ENCODE results near the gene MYO5C. TPM values are rescaled to one million over a fixed set of nuclear protein-coding genes. Genes with fewer than 3 reads are reported as not detected.

MYO5C gene
- total RNA-seq, 2 donors from 2014 or later = 19.1 to 26.7 TPM

DNA sequence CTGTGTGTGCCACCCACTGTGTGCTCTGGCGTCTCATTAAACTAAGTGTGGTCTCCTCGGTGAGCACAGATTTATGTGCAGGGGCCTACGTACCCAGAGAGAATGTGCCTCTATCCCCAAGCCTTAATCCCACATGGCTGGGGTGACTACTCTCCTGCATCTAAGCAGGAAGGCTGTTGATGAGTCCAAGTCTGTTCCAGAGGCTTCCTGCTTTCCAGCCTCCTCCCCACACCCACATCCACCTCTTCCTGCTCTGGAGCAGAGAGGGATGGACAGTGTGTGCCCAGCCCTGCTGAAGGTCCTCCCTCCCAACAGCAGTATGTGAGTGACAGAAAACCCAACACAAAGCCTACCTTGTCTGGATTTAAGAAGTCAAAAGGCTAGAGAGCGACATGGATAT is 144.3 kb downstream of the MYO5C start:
- peaks cover 8% of the 10 kb centered on the region for H3K4me1 ChIP-seq (ENCODE audit: control insufficient read depth, insufficient read depth, low read length)
- no peak overlapping the region for H3K27ac ChIP-seq (ENCODE audit: low read depth, low read length)
- Mint-ChIP-seq H3K4me1 (peaks cover 17% of the 10 kb centered on the region), H3K27me3 (ENCODE audit: insufficient read depth) (no peaks in the 10 kb centered on the region), H3K4me3 (no peak overlapping the region), H3K36me3 (ENCODE audit: low read depth) (peaks cover 14% of the 10 kb centered on the region), H3K27ac (no peak overlapping the region), H3K9me3 (peaks cover 1% of the 10 kb centered on the region)
- peaks cover 3% of the 10 kb centered on the region for H3K36me3 ChIP-seq (ENCODE audit: control insufficient read depth, insufficient read depth, low read length)
- no peak for DNase-seq
- no peaks in the 10 kb centered on the region for H3K27me3 ChIP-seq (ENCODE audit: control insufficient read depth, insufficient read depth, low read length, poor library complexity, severe bottlenecking)
- TF ChIP-seq, protein P1, sequence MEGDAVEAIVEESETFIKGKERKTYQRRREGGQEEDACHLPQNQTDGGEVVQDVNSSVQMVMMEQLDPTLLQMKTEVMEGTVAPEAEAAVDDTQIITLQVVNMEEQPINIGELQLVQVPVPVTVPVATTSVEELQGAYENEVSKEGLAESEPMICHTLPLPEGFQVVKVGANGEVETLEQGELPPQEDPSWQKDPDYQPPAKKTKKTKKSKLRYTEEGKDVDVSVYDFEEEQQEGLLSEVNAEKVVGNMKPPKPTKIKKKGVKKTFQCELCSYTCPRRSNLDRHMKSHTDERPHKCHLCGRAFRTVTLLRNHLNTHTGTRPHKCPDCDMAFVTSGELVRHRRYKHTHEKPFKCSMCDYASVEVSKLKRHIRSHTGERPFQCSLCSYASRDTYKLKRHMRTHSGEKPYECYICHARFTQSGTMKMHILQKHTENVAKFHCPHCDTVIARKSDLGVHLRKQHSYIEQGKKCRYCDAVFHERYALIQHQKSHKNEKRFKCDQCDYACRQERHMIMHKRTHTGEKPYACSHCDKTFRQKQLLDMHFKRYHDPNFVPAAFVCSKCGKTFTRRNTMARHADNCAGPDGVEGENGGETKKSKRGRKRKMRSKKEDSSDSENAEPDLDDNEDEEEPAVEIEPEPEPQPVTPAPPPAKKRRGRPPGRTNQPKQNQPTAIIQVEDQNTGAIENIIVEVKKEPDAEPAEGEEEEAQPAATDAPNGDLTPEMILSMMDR (conservative IDR thresholded peaks at IDR 0.05) = no peak
- 92 to 94% methylated on average over 4 of the region's 4 CpGs for WGBS, 2 experiments (ENCODE audit: insufficient coverage in 1 of 2, insufficient read length in 1 of 2)
- no peak overlapping the region for H3K4me3 ChIP-seq (ENCODE audit: low read length)
- peaks cover 2% of the 10 kb centered on the region for H3K9me3 ChIP-seq (ENCODE audit: control insufficient read depth, low read length)
- H3K9ac ChIP-seq (ENCODE audit: extremely low read depth, low read length, poor library complexity, severe bottlenecking) = no peak overlapping the region

DNA sequence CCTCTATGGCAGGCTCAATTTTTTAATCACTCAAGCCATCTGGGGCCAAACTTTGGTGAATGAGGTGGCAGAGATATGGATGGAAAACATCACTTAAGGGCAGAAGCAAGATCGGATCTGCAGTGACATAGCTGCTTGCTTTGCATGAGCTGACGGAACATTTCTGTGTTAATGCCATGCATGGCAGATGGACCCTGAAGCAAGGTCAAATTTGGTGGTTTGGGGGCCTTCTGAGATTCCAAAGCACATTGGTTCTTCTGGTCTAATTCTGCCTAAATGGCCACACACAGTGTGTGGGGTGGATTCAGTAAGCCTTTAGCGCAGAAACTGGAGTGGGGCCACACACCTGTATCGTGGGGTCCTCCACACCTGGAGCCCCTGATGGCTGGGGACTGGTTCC is 144.7 kb downstream of the MYO5C start:
- WGBS, 2 experiments (ENCODE audit: insufficient coverage in 1 of 2, insufficient read length in 1 of 2) = 90 to 92% methylated on average over 2 to 4 of the region's 4 CpGs
- no peaks in the 10 kb centered on the region for H3K27me3 Mint-ChIP-seq (ENCODE audit: insufficient read depth)
- H3K9me3 Mint-ChIP-seq = peaks cover 5% of the 10 kb centered on the region

DNA sequence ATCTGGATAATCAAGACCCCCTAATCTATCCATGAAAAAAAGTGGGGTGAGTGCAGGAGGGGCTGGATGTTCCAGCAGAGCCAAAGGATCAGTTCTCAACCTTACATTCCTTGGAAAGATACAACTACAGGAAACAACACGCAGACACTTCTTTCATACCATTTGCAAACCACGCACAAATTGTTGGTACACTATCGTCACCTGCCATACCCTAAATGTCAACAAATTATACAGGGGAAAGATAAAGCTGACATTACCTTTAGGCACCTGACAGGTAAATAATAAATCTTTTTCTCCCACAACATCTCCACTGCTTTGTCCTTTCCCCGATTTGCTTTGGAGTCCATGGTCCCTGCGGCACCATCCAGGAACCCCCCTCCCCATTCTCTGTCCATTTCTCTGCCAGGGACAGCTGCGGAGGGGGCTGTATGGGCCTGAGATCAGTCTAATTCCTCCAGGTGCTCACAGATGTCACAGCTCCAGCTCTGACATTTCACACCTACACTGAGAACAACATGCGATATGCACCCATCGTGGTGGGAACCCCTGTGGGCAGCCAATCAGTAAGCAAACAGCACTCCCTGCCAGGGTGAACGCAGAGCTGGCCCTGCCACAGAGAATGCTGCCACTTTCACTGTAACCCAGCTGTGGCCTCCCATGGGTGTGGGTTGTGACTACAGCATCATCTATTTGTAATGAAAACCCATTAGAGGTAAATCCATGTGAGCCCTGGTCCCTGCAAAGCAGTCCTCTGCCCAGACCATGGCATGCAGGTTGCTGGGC is 145.4 kb downstream of the MYO5C start:
- peaks cover 3% of the 10 kb centered on the region for H3K36me3 ChIP-seq (ENCODE audit: control insufficient read depth, insufficient read depth, low read length)
- no peak overlapping the region for H3K27ac ChIP-seq (ENCODE audit: low read depth, low read length)
- H3K4me3 ChIP-seq (ENCODE audit: low read length) = no peak overlapping the region
- Mint-ChIP-seq H3K9me3 (peaks cover 8% of the 10 kb centered on the region), H3K4me1 (peaks cover 17% of the 10 kb centered on the region), H3K36me3 (ENCODE audit: low read depth) (peaks cover 22% of the 10 kb centered on the region), H3K27me3 (ENCODE audit: insufficient read depth) (no peaks in the 10 kb centered on the region), H3K4me3 (no peak overlapping the region), H3K27ac (no peak overlapping the region)
- H3K27me3 ChIP-seq (ENCODE audit: control insufficient read depth, insufficient read depth, low read length, poor library complexity, severe bottlenecking) = no peaks in the 10 kb centered on the region
- peaks cover 8% of the 10 kb centered on the region for H3K4me1 ChIP-seq (ENCODE audit: control insufficient read depth, insufficient read depth, low read length)
- TF ChIP-seq, protein P1 (conservative IDR thresholded peaks at IDR 0.05) = no peak
- no peak overlapping the region for H3K9ac ChIP-seq (ENCODE audit: extremely low read depth, low read length, poor library complexity, severe bottlenecking)
- 81 to 88% methylated on average over 3 to 9 of the region's 9 CpGs for WGBS, 2 experiments (ENCODE audit: insufficient coverage in 1 of 2, insufficient read length in 1 of 2)
- H3K9me3 ChIP-seq (ENCODE audit: control insufficient read depth, low read length) = peaks cover 4% of the 10 kb centered on the region
- DNase-seq = peak; percentile 62

More for the DNA sequence above, 144.7 kb downstream of the MYO5C start:
- Histone ChIP-seq H3K27me3 (ENCODE audit: control insufficient read depth, insufficient read depth, low read length, poor library complexity, severe bottlenecking) (no peaks in the 10 kb centered on the region), H3K4me3 (ENCODE audit: low read length) (no peak overlapping the region), H3K36me3 (ENCODE audit: control insufficient read depth, insufficient read depth, low read length) (peaks cover 3% of the 10 kb centered on the region), H3K9ac (ENCODE audit: extremely low read depth, low read length, poor library complexity, severe bottlenecking) (no peak overlapping the region), H3K4me1 (ENCODE audit: control insufficient read depth, insufficient read depth, low read length) (peaks cover 8% of the 10 kb centered on the region), H3K27ac (ENCODE audit: low read depth, low read length) (no peak overlapping the region), H3K9me3 (ENCODE audit: control insufficient read depth, low read length) (peaks cover 4% of the 10 kb centered on the region)
- Mint-ChIP-seq H3K4me1 (peaks cover 17% of the 10 kb centered on the region), H3K4me3 (no peak overlapping the region), H3K27ac (no peak overlapping the region), H3K36me3 (ENCODE audit: low read depth) (peaks cover 18% of the 10 kb centered on the region)
- TF ChIP-seq, protein P1 (conservative IDR thresholded peaks at IDR 0.05) = no peak
- peak; percentile 37 for DNase-seq

Data from endodermal cell (in vitro differentiated cells).